Activated CD4-positive, alpha-beta T cell treated with anti-CD3 and anti-CD28 coated beads, Interleukin-2, amount 10 ng/mL, durations not matched to agents 7 days and 5 days (primary cell): ENCODE results near the gene SET. TPM values are rescaled to one million over a fixed set of nuclear protein-coding genes. Genes with fewer than 3 reads are reported as not detected.
A peak's percentile ranks its signal among the peaks of the same experiment; 100 is the strongest.

Source experiments
- CTCF ChIA-PET: fragments of 350-600 bp; sonication (Branson Sonifier 250); formaldehyde crosslinking; loops from one replicate; lab custom pipeline; 2021; ENCODE audit warnings: antibody characterized with exemption; lab: Charles Lee
- POLR2A ChIA-PET: fragments of 350-600 bp; sonication (Branson Sonifier 250); formaldehyde crosslinking; loops from one replicate; lab custom pipeline; 2021; ENCODE audit warnings: antibody characterized with exemption; lab: Charles Lee
- DNase-seq: peaks from one replicate; pipeline ENCODE4 v3.0.0-alpha.2; 2020
- H3K27ac Mint-ChIP-seq: one replicate; pipeline ENCODE4 v1.8.0; 2021; ENCODE audit warnings: mild to moderate bottlenecking, moderate library complexity, mixed read lengths
- H3K27me3 Mint-ChIP-seq: one replicate; pipeline ENCODE4 v1.8.0; 2021; ENCODE audit warnings: mixed read lengths
- H3K36me3 Mint-ChIP-seq: one replicate; pipeline ENCODE4 v1.8.0; 2021; ENCODE audit warnings: low read depth, mixed read lengths
- H3K4me1 Mint-ChIP-seq: one replicate; pipeline ENCODE4 v1.8.0; 2021; ENCODE audit warnings: mixed read lengths
- H3K4me3 Mint-ChIP-seq: one replicate; pipeline ENCODE4 v1.8.0; 2021; ENCODE audit warnings: mild to moderate bottlenecking, moderate library complexity, mixed read lengths
- H3K9me3 Mint-ChIP-seq: one replicate; pipeline ENCODE4 v1.8.0; 2021; ENCODE audit warnings: mixed read lengths
- total RNA-seq, 2 experiments: library from RNA; stranded (reverse); gene quantifications; one replicate each; pipeline ENCODE4 v1.2.3, GENCODE V29; 2021

Gene SET
- total RNA-seq, 2 experiments from 2014 or later, result 476 to 482 TPM

- Mint-ChIP-seq H3K9me3 (no peaks in the 10 kb centered on the region), H3K4me3 (peak overlapping the region; percentile 76), H3K27me3 (no peaks in the 10 kb centered on the region), H3K36me3 (peaks cover 1% of the 10 kb centered on the region), H3K4me1 (peaks cover 16% of the 10 kb centered on the region), H3K27ac (peak overlapping the region; percentile 50)
- CTCF ChIA-PET, result interaction anchor here (1.0 to 1.7 kb wide), 5 partner anchors 21 to 363 kb away, joined by 3 to 6 read pairs (median 3); partner anchors contain the start of gene ENDOG
- POLR2A ChIA-PET, result no interaction called here
- DNase-seq, result no peak
Measured at GRCh38 chr9:128704356-128704670, 15.3 kb downstream of the SET start.

DNA sequence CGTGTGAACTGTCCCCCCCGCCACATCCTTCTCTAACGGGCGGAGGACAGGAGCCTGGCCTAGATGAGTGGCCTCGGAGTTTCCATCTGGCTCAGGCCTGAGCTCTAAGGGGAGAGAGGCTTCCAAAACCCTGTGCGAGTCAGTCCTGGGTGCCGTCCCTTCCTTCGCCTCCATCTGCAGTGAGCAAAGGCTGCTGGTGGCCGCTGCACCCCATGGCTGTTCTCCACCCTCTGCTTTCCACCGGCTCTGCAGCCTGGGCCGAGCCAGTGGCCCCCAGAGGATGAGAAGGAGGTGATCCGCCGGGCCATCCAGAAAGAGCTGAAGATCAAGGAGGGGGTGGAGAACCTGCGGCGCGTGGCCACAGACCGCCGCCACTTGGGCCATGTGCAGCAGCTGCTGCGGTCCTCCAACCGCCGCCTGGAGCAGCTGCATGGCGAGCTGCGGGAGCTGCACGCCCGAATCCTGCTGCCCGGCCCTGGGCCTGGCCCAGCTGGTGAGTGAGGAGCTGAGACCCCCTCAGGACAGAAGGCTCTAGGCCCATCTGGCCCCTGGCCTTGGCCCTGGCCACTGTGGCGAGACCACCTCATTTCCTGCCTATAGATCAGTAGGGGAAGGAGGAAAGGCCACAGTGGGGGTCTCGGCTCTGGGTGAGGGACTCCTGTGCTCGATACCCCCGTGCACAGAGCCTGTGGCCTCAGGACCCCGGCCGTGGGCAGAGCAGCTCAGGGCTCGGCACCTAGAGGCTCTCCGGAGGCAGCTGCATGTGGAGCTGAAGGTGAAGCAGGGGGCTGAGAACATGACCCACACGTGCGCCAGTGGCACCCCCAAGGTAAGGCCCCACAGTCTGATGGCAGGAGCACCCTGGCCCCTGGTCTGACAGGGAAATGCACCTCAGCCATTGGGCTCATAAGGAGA is 16.3 kb downstream of the SET start:
- Mint-ChIP-seq H3K36me3 (peaks cover 1% of the 10 kb centered on the region), H3K27me3 (no peaks in the 10 kb centered on the region), H3K4me1 (peaks cover 16% of the 10 kb centered on the region), H3K27ac (no peak overlapping the region), H3K4me3 (no peak overlapping the region), H3K9me3 (no peaks in the 10 kb centered on the region)
- DNase-seq, result no peak
- ChIA-PET POLR2A (no interaction called here), CTCF (interaction anchor here (0.6 to 1.7 kb wide), 5 partner anchors 9 to 253 kb away, joined by 3 to 6 read pairs (median 3); partner anchors contain the start of gene ENDOG)

- POLR2A ChIA-PET, result no interaction called here
- H3K4me3 Mint-ChIP-seq, result no peak overlapping the region
Measured at GRCh38 chr9:128706045-128706444, 17.0 kb downstream of the SET start.

GRCh38 chr9:128706671-128707381 is 17.8 kb downstream of the SET start:
- POLR2A ChIA-PET, result no interaction called here
- Mint-ChIP-seq H3K36me3 (peaks cover 1% of the 10 kb centered on the region), H3K4me3 (no peak overlapping the region), H3K9me3 (no peaks in the 10 kb centered on the region), H3K27me3 (no peaks in the 10 kb centered on the region), H3K27ac (no peak overlapping the region), H3K4me1 (peaks cover 9% of the 10 kb centered on the region)
- CTCF ChIA-PET, result interaction anchor here (0.8 to 1.2 kb wide), 3 partner anchors 10 to 11 kb away, joined by 3 read pairs; no protein-coding TSS in a partner anchor
- no peak for DNase-seq

More at GRCh38 chr9:128706045-128706444, 17.0 kb downstream of the SET start:
- no peaks in the 10 kb centered on the region for H3K9me3 Mint-ChIP-seq
- H3K36me3 Mint-ChIP-seq, result peaks cover 1% of the 10 kb centered on the region
- peaks cover 16% of the 10 kb centered on the region for H3K4me1 Mint-ChIP-seq
- no peak overlapping the region for H3K27ac Mint-ChIP-seq
- no peak for DNase-seq
- H3K27me3 Mint-ChIP-seq, result no peaks in the 10 kb centered on the region
- CTCF ChIA-PET, result interaction anchor here (1.1 to 1.7 kb wide), 3 partner anchors 9 to 112 kb away, joined by 3 to 6 read pairs (median 3); partner anchors contain the start of gene ENDOG

- H3K4me3 Mint-ChIP-seq, result no peak overlapping the region
- peaks cover 6% of the 10 kb centered on the region for H3K4me1 Mint-ChIP-seq
- H3K36me3 Mint-ChIP-seq, result no peaks in the 10 kb centered on the region
- DNase-seq, result no peak
- ChIA-PET CTCF (no interaction called here), POLR2A (no interaction called here)
- no peaks in the 10 kb centered on the region for H3K27me3 Mint-ChIP-seq
- H3K27ac Mint-ChIP-seq, result no peak overlapping the region
- H3K9me3 Mint-ChIP-seq, result no peaks in the 10 kb centered on the region
Measured at GRCh38 chr9:128707446-128707845, 18.4 kb downstream of the SET start.

GRCh38 chr9:128712451-128713410 is 23.7 kb downstream of the SET start:
- no peaks in the 10 kb centered on the region for H3K36me3 Mint-ChIP-seq
- CTCF ChIA-PET, result interaction anchor here (1.1 to 2.9 kb wide), 2 partner anchors 9 to 11 kb away, joined by 3 to 9 read pairs; partner anchors contain the start of gene PKN3
- no peak overlapping the region for H3K4me3 Mint-ChIP-seq
- no peaks in the 10 kb centered on the region for H3K9me3 Mint-ChIP-seq
- no peaks in the 10 kb centered on the region for H3K4me1 Mint-ChIP-seq
- POLR2A ChIA-PET, result no interaction called here
- no peak for DNase-seq
- H3K27ac Mint-ChIP-seq, result no peak overlapping the region
- H3K27me3 Mint-ChIP-seq, result no peaks in the 10 kb centered on the region

DNA sequence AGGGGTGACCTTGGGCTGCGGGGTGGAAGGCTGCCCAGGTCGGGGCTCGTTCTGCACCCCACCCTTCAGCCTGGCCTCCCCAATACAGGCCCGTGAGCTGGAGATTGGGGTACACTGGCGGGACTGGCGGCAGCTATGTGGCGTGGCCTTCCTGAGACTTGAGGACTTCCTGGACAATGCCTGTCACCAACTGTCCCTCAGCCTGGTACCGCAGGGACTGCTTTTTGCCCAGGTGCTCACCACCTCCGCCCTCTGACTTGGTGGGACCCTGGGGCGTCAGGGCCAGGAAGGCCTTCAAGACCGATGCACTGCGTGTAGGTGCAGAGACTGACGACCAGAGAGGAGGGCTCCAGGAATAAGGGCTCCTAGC is 24.4 kb downstream of the SET start:
- H3K36me3 Mint-ChIP-seq, result no peaks in the 10 kb centered on the region
- ChIA-PET CTCF (interaction anchor here (2.9 kb wide), 1 partner anchor 11 kb away, joined by 9 read pairs; the partner anchor contains the start of gene PKN3), POLR2A (no interaction called here)
- no peaks in the 10 kb centered on the region for H3K4me1 Mint-ChIP-seq
- H3K9me3 Mint-ChIP-seq, result no peaks in the 10 kb centered on the region
- DNase-seq, result no peak
- H3K27me3 Mint-ChIP-seq, result no peaks in the 10 kb centered on the region
- no peak overlapping the region for H3K27ac Mint-ChIP-seq
- H3K4me3 Mint-ChIP-seq, result no peak overlapping the region

DNA sequence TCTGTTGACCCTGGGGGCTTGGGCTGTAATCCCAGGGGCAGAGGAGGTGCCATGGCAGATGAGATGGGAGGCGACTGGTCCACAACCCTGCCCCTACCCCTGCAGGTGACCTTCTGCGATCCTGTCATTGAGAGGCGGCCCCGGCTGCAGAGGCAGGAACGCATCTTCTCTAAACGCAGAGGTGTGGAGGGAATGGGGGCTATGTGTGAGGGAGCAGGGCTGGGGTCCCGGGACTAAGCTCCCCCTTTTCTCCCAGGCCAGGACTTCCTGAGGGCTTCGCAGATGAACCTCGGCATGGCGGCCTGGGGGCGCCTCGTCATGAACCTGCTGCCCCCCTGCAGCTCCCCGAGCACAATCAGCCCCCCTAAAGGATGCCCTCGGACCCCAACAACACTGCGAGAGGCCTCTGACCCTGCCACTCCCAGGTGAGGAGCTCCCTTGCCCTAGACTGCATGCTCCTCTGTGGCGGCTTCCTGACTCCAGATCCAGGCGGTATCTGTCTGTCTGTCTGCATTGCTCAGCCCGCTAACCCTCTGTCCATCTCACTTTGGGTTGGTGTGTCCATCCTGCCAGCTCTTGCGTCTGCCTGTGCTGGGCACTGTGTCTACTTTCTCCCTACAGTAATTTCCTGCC is 25.0 kb downstream of the SET start:
- CTCF ChIA-PET, result interaction anchor here (1.7 to 2.9 kb wide), 2 partner anchors 12 to 22 kb away, joined by 5 to 9 read pairs; partner anchors contain the start of gene PKN3
- H3K27me3 Mint-ChIP-seq, result no peaks in the 10 kb centered on the region
- POLR2A ChIA-PET, result no interaction called here
- H3K4me3 Mint-ChIP-seq, result no peak overlapping the region
- H3K36me3 Mint-ChIP-seq, result no peaks in the 10 kb centered on the region
- no peak overlapping the region for H3K27ac Mint-ChIP-seq
- DNase-seq, result no peak
- H3K4me1 Mint-ChIP-seq, result no peaks in the 10 kb centered on the region
- H3K9me3 Mint-ChIP-seq, result no peaks in the 10 kb centered on the region

DNA sequence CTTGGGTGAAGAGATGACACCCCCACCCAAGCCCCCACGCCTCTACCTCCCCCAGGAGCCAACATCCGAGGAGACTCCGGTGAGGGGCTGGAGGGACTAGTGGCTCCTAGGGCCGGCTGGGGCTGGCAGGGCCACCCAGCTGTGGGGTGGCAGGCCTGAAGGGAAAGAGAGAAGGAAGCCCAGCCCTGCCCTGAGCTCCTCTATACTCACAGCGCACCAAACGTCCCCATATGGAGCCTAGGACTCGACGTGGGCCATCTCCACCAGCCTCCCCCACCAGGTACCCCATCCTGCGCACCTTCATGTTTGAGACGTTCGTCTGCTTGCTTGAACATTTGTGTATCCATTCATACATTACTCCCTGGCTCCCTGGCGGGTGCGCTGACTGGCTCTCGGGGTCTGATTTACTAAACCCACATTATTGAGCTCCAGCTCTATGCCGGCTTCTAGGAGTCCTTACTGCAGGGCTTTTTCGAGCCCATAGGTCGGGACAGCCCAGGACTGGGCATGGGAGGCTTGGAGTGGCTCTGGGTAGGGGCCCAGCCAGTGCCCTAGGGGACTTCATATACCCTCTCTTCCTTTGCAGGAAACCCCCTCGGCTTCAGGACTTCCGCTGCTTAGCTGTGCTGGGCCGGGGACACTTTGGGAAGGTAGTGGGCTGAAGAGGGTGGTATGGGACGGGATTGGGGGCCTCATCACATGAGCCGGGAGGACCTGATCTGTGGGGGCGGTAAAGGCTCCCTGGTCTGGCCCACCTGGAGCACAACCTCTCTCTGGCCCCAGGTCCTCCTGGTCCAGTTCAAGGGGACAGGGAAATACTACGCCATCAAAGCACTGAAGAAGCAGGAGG is 25.8 kb downstream of the SET start:
- no peak for DNase-seq
- ChIA-PET CTCF (interaction anchor here (1.7 to 2.9 kb wide), 2 partner anchors 13 to 23 kb away, joined by 5 to 9 read pairs; partner anchors contain the start of gene PKN3), POLR2A (no interaction called here)
- no peaks in the 10 kb centered on the region for H3K9me3 Mint-ChIP-seq
- no peaks in the 10 kb centered on the region for H3K4me1 Mint-ChIP-seq
- no peak overlapping the region for H3K27ac Mint-ChIP-seq
- H3K4me3 Mint-ChIP-seq, result no peak overlapping the region
- H3K36me3 Mint-ChIP-seq, result peaks cover 1% of the 10 kb centered on the region
- no peaks in the 10 kb centered on the region for H3K27me3 Mint-ChIP-seq

- Mint-ChIP-seq H3K36me3 (peaks cover 1% of the 10 kb centered on the region), H3K27ac (no peak overlapping the region), H3K9me3 (no peaks in the 10 kb centered on the region), H3K4me3 (no peak overlapping the region), H3K27me3 (no peaks in the 10 kb centered on the region), H3K4me1 (no peaks in the 10 kb centered on the region)
- CTCF ChIA-PET, result interaction anchor here (1.0 to 1.7 kb wide), 2 partner anchors 10 to 23 kb away, joined by 3 to 5 read pairs; no protein-coding TSS in a partner anchor
- DNase-seq, result no peak
- POLR2A ChIA-PET, result no interaction called here
Measured at GRCh38 chr9:128715436-128715750, 26.4 kb downstream of the SET start.

DNA sequence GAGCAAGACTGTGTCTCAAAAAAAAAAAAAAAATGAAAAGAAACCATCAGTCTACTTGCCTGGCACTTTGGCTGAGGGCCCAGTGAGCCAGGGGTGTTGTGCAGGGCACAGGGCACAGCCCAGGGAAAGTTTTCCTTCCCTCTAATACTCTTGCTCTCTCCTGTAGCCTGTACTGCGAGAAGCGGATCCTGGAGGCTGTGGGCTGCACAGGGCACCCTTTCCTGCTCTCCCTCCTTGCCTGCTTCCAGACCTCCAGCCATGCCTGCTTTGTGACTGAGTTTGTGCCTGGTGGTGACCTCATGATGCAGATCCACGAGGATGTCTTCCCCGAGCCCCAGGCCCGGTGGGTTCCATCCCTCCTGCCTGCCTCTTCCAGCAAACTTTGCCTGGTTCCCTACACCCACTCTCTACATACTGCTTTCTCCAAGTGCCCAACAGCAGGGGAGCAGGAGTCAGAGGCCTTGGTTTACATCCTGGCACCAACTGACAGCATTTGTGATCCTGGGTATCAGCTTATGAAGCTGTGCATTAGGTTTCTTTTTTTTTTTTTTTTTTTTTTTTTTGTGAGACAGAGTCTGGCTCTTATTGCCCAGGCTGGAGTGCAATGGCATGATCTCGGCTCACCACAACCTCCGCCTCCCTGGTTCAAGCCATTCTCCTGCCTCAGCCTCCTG is 27.7 kb downstream of the SET start:
- ChIA-PET POLR2A (no interaction called here), CTCF (interaction anchor here (0.7 to 1.2 kb wide), 4 partner anchors 10 to 294 kb away, joined by 3 read pairs; no protein-coding TSS in a partner anchor)
- no peak for DNase-seq

More for the DNA sequence above, 27.7 kb downstream of the SET start:
- H3K4me3 Mint-ChIP-seq, result no peak overlapping the region
- no peaks in the 10 kb centered on the region for H3K9me3 Mint-ChIP-seq
- peaks cover 7% of the 10 kb centered on the region for H3K36me3 Mint-ChIP-seq
- peaks cover 2% of the 10 kb centered on the region for H3K4me1 Mint-ChIP-seq
- H3K27ac Mint-ChIP-seq, result no peak overlapping the region
- H3K27me3 Mint-ChIP-seq, result no peaks in the 10 kb centered on the region
